ENCODE data around the gene DOP1A.

DOP1A gene

GRCh38 chr6:83083476-83083875 lies 16.0 kb downstream of the DOP1A start:
- DNase-seq, result no peak

GRCh38 chr6:83086751-83087150 lies 19.3 kb downstream of the DOP1A start:
- no peak for DNase-seq

- no peak for DNase-seq
Measured at GRCh38 chr6:83092756-83093399, 25.4 kb downstream of the DOP1A start.

GRCh38 chr6:83096791-83097190 lies 29.3 kb downstream of the DOP1A start:
- DNase-seq, result no peak

GRCh38 chr6:83097204-83097603 lies 29.7 kb downstream of the DOP1A start:
- no peak for DNase-seq

- no peak for DNase-seq
Measured at GRCh38 chr6:83097675-83098074, 30.2 kb downstream of the DOP1A start.

GRCh38 chr6:83098589-83098988 lies 31.1 kb downstream of the DOP1A start:
- DNase-seq, result no peak

GRCh38 chr6:83108378-83108777 lies 40.9 kb downstream of the DOP1A start:
- no peak for DNase-seq

GRCh38 chr6:83113258-83113657 lies 45.8 kb downstream of the DOP1A start:
- no peak for DNase-seq

GRCh38 chr6:83114164-83114563 lies 46.7 kb downstream of the DOP1A start:
- no peak for DNase-seq

GRCh38 chr6:83117802-83118201 lies 50.3 kb downstream of the DOP1A start:
- DNase-seq, result no peak

GRCh38 chr6:83119742-83120300 lies 52.4 kb downstream of the DOP1A start:
- no peak for DNase-seq

GRCh38 chr6:83124553-83124952 lies 57.1 kb downstream of the DOP1A start:
- no peak for DNase-seq

GRCh38 chr6:83125425-83125824 lies 58.0 kb downstream of the DOP1A start:
- no peak for DNase-seq

- no peak for DNase-seq
Measured at GRCh38 chr6:83126223-83126622, 58.8 kb downstream of the DOP1A start.

GRCh38 chr6:83126807-83127206 lies 59.3 kb downstream of the DOP1A start:
- DNase-seq, result no peak

GRCh38 chr6:83127258-83127657 lies 59.8 kb downstream of the DOP1A start:
- no peak for DNase-seq

- no peak for DNase-seq
Measured at GRCh38 chr6:83127976-83128375, 60.5 kb downstream of the DOP1A start.

- DNase-seq, result no peak
Measured at GRCh38 chr6:83132121-83132520, 64.7 kb downstream of the DOP1A start.

- no peak for DNase-seq
Measured at GRCh38 chr6:83138118-83138722, 70.7 kb downstream of the DOP1A start.

GRCh38 chr6:83138758-83139157 lies 71.3 kb downstream of the DOP1A start:
- no peak for DNase-seq

- no peak for DNase-seq
Measured at GRCh38 chr6:83151114-83151513, 83.6 kb downstream of the DOP1A start.

- DNase-seq, result no peak
Measured at GRCh38 chr6:83152913-83153312, 85.4 kb downstream of the DOP1A start.

GRCh38 chr6:83153883-83154521 lies 86.5 kb downstream of the DOP1A start:
- DNase-seq, result no peak
